Renal cortical epithelial cell (primary cell): Measurements from ENCODE around the gene SULT1A2. TPM values are rescaled to one million over a fixed set of nuclear protein-coding genes. Genes with fewer than 3 reads are reported as not detected.
"Not testable (repeated sequence)": the region's sequence is repeated elsewhere in the genome, so short reads cannot be mapped to it uniquely, and the experiment has no call there.

Experiments used
- DNase-seq: peaks from one replicate; pipeline ENCODE4 v3.0.0-alpha.2; 2011; ENCODE audit warnings: low read depth
- total RNA-seq: library from RNA; depleted of rRNA; stranded (reverse); fragments of >200 nt; gene quantifications from 2 replicates; pipeline ENCODE4 v1.2.3, GENCODE V29; 2014

SULT1A2 gene
- total RNA-seq, 1 donor from 2014 or later: 0.45 TPM

DNA sequence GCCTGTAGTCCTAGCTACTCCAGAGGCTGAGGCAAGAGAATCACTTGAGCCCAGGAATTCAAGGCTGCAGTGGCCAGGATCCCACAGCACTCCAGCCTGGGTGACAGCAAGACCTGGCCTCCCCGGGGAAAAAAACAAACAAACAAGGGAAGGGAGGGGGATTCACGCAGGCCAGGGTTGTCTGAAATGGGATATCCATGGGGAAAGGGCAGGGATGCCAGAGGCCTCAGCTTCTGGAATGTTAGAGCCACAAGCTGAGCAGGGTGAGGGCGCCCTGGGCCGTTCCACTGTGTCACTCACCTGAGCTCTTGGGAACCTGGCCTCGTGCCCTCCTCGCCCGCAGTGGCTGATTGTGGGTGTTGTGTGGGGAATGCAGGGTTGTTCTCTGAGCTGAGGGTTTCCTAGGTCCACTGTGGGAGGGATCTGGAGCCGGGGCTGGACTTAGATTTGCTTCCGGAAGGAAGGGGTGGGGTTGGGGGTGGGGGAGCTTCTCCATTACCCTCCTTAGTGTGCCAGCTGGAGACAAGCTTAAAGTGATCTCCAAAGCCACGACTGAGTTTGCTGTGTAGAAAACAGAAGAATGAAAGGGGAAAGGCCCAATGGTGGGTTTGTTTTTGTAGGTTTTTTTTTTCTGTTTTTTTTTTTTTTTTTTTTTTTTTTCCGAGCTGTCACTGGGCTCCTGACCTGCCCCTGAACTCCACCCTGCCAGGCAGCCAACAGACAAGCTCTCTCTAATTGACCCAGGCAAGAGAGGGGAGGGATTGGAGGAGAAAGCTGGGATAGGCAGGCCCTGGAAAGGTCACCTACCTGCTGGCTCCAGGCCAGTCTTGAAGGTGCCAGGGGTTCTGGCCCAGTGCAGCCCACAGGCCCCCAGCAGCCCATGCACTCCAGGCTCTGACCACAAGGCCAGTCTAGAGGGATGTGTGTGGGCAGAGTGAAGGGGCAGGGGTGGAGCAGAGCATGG is 13.1 kb upstream of the SULT1A2 start, which contains the start of gene SULT1A1:
Gene SULT1A1, minus strand, starts transcription at position 414 of the 964 bp plus-strand sequence. CDS start 1,189 bp downstream, outside the sequence.
- DNase-seq: peak; percentile 27

- DNase-seq: not testable (repeated sequence)
Measured at GRCh38 chr16:28608867-28609596, 12.2 kb upstream of the SULT1A2 start.

DNA sequence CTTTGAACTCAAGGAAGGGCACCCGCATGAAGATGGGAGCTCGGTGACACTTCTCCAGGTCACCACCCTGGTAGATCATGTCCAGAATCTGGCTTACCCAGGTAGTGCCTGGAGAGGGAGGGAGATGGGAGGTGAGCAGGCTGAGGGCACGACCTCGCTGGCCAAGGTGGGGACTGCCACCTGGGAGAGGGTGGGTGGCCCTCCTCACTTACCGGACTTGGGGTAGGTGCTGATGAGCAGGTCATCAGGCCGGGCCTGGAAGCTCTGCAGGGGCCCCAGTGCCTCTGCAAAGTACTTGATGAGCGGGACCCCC is 11.6 kb upstream of the SULT1A2 start:
- not testable (repeated sequence) for DNase-seq

DNA sequence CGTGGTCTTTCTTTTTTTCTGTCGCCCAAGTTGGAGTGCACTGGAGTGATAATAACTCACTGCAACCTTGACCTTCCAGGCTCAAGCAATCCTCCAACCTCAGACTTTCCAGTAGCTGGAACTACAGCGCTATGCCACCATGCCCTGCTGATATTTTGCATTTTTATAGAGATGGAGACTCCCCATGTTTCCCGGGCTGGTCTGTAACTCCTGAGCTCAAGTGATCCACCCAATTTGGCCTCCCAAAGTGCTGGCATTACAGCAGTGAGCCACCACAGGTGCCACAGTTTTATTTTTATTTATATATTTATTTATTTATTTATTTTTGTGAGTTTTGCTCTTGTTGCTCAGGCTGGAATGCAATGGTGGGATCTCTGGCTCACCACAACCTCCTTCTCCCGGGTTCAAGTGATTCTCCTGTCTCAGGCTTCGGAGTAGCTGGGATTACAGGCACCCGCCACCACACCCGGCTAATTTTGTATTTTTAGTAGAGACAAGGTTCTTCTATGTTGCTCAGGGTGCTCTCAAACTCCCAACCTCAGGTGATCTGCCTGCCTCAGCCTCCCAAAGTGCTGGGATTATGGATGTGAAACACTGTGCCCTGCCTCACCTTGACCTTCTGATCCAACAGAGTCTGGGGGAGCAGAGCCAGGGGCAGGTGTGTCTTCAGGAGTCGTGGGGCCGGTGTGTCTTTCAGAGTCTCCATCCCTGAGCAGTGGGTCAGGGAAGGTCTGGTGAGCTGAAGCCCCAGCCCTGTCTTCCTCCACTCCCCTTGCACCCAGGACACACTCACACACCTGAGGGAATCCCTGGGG is 11.0 kb upstream of the SULT1A2 start:
- not testable (repeated sequence) for DNase-seq

- no peak for DNase-seq
Measured at GRCh38 chr16:28607116-28607623, 10.3 kb upstream of the SULT1A2 start.

DNA sequence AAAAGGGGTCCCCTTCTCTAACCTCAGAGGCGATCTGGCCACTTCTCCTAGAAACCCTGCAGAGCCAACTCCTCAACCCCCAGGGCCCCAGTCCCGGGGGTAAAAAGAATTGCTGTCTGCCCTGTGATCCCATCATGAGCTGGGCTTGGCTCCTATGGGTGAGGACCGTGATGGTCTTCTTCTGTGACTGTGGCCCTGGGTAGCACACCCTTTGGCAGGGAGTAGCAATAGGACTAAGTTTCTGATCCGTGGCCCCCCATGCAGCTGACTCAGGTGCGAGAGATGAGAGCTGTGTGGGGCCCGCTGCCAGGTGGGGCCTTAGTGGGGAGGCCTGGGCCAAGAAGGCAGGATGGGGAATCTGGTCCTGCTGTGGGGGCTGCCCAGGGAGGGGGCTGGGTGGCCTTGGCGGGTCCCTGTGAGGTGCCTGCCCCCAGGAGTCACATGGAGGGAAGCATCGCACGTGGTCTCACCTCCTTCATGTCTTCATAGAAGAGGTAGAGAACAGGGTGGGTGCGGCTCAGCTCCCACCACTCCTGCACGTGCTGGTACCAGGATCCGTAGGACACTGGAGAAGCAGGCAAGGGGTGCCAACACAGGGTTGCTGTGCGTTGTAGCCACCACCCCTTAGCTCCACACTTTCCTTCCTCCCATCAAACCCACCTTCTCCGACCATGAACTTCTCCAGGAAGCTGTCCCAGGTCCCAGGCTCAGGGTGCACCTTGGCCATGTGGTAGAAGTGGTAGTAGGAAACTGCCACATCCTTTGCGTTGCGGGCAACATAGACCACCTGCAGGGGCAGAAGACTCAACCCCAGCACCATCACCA is 9.7 kb upstream of the SULT1A2 start:
- no peak for DNase-seq

DNA sequence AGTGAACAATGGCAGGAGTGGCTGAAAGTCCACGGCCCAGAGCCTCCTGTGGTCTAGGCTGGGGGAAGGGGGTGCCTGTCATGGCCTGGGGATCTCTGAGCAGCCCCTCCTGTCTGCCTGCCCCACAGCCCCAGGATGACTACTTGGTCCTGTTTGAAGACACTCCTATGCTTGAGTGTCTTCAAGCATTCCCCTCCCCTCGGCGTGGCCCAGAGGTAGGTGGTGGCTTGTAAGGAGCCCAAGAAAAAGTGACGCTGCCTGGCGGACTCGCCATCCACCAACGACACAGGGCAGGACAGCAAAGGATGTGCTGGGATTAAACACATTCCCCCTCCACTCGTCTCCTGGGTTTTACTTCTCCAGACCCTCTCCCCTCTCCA is 7.3 kb upstream of the SULT1A2 start:
- no peak for DNase-seq

DNA sequence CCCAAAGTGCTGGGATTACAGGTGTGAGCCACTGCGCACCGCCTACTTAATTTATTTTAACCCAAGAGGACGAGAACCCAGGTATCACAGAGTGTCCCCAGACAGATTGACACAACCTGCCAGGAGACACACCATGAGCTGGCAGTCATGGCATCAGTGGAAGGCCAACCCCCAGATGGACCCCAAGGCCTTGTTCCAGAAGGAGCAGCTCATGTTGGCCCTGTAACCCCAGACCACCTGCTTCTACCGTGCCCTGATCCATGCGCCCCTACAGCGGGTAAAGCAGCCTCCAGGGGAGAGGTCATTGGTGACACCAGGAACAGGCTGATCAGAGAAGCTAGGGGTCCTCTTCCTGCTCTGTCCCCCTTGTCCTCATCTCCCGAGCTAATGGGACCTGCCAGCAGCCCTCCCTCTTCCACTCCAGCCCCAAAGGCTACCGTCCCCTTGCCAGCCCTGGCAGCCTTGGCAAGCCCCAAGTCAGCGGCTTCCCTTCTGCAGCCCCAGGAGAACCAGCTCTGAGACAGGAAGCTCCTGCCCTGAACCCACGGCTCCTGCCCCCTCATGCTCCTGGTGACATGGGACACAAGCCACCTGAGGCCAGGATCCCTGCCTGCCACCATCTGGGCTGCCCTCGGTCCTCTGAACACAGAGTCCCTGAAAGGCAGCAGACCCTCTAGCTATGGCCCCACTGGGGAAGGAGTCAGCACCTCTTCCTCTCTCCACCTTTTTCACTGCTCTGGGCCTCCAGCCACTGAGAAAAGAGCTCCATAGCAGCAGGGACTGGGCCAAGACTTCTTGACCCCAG is 6.7 kb upstream of the SULT1A2 start:
- DNase-seq: no peak

GRCh38 chr16:28602529-28602928 is 5.7 kb upstream of the SULT1A2 start:
- no peak for DNase-seq

GRCh38 chr16:28602062-28602461 is 5.2 kb upstream of the SULT1A2 start:
- DNase-seq: not testable (repeated sequence)

DNA sequence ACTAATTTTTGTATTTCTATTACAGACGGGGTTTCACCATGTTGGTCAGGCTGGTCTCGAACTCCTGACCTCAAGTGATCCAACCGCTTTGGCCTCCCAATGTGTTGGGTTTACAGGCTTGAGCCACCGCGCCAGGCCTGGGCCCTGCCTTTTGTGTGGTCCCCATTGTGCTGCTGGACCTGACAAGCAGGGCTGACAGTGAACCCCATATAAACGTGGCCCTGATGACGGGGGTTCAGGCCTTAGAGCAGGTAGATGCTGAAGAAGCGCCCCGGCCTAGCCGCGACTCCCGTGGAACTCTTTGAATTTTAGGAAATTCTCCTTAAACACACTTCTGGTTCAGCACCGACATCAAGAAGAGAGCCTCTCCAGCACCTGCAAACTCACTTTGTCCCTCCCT is 4.7 kb upstream of the SULT1A2 start:
- DNase-seq: not testable (repeated sequence)

GRCh38 chr16:28600965-28601364 is 4.1 kb upstream of the SULT1A2 start:
- DNase-seq: not testable (repeated sequence)

GRCh38 chr16:28599377-28600285 is 2.8 kb upstream of the SULT1A2 start:
- not testable (repeated sequence) for DNase-seq

DNA sequence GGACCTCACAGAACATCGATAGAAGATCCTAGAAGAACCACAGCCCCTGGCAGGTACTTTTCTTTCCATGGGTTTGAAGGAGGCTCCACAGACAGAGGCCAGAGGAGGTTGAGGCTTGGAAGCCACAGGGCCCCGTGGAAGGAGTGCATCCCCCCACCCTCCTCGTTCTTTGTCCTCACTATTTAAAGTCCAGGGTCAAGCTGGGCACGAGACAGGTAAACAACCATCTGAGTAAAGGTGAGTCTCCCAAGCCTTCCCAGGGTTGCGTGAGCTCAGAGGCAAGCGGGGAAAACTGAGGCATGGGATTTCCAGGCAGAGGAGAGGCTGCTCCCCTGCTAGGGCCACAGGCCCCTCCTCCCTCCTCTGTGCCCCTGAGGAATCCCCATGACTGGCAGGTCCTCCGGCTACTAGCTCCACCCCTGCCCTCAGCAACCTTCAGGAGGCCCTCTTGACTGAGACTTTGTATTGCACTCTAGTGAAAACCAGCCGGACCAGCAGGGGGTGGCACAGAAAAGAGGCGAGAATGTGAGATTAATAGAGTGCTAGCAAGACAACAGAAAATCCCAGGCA is 927 bp upstream of the SULT1A2 start:
- no peak for DNase-seq

DNA sequence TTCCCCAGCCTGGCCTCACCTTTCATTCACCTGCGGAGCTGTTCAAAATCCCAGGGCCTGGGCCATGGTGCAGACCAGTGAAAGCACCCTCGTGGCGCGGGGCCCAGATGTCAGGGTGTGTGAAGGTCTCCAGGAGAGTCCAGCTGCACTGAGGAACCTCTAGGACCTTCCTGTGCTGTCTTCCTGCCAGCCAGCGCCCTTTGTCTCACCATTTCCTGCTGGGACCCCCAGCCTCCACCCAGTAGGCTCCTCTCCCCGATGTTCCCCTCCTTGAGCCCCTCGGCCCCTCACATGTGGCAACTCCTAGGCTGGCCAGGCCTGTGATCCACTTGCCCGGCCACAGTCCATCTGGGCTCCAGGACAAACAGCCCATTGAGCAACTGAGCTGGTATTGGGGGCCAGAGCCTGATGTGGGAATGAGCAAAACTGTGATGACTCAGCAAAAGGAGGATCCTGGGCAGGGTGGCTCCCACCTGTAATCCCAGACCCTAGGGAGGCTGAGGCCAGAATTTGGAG is 677 bp downstream of the SULT1A2 start:
- DNase-seq: no peak

DNA sequence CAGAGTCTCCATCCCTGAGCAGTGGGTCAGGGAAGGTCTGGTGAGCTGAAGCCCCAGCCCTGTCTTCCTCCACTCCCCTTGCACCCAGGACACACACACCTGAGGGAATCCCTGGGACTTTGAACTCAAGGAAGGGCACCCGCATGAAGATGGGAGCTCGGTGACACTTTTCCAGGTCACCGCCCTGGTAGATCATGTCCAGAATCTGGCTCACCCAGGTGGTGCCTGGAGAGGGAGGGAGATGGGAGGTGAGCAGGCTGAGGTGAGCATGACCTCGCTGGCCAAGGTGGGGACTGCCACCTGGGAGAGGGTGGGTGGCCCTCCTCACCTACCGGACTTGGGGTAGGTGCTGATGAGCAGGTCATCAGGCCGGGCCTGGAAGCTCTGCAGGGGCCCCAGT is 1.4 kb downstream of the SULT1A2 start:
- DNase-seq: not testable (repeated sequence)

DNA sequence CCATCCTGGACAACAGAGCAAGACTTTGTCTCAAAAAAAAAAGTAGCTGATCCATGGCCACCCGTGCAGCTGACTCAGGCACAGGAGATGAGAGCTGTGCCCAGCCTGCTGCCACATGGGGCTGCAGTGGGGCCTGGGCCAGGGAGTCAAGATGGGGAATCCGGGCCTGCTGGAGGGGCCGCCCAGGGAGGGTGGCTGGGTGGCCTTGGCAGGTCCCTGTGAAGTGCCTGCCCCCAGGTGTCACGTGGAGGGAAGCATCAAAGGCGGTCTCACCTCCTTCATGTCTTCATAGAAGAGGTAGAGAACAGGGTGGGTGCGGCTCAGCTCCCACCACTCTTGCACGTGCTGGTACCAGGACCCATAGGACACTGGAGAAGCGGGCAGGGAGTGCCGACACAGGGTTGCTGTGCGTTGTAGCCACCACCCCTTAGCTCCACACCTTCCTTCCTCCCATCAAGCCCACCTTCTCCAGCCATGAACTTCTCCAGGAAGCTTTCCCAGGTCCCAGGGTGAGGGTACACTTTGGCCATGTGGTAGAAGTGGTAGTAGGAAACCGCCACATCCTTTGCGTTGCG is 3.8 kb downstream of the SULT1A2 start:
- DNase-seq: no peak

DNA sequence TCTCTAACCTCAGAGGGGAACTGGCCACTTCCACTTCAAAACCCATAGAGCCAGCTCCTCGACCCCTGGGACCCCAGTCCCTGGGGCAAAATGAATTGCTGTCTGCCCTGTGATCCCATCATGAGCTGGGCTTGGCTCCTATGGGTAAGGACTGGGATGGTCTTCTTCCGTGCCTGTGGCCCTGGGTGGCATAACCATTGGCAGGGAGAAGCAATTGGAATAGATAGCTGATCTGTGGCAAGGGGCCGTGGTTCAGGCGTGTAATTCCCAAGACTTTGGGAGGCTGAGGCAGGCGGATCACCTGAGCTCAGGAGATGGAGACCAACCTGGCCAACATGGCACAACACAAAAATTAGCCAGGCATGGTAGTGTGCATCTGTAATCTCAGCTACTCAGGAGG is 4.3 kb downstream of the SULT1A2 start:
- no peak for DNase-seq
